Neuronal stem cell (in vitro differentiated cells): ENCODE measurements around the gene EMX2.
A peak's percentile ranks its signal among the peaks of the same experiment; 100 is the strongest.

Source experiments
- DNase-seq: peaks from one replicate; pipeline ENCODE4 v3.0.0-alpha.2; 2013; ENCODE audit warnings: low spot score
- H2AFZ ChIP-seq: one replicate; pipeline ENCODE4 v1.6.1; 2013; ENCODE audit warnings: mild to moderate bottlenecking, low read length, inconsistent platforms
- H2AK5ac ChIP-seq: 2 replicates; pipeline ENCODE4 v1.6.1; 2013; ENCODE audit warnings: low read depth, mild to moderate bottlenecking, inconsistent platforms, low read length, moderate library complexity, mixed read lengths
- H2BK120ac ChIP-seq: 2 replicates; pipeline ENCODE4 v1.6.1; 2013; ENCODE audit warnings: low read depth, mild to moderate bottlenecking, inconsistent platforms, low read length, moderate library complexity, mixed read lengths
- H2BK12ac ChIP-seq: one replicate; pipeline ENCODE4 v1.6.1; 2013; ENCODE audit warnings: low read length, inconsistent platforms
- H2BK15ac ChIP-seq: 2 replicates; pipeline ENCODE4 v1.6.1; 2013; ENCODE audit warnings: mild to moderate bottlenecking, low read length, inconsistent platforms, mixed read lengths
- H2BK5ac ChIP-seq: one replicate; pipeline ENCODE4 v1.6.1; 2013; ENCODE audit warnings: inconsistent platforms, mild to moderate bottlenecking, low read length, moderate library complexity
- H3K14ac ChIP-seq: one replicate; pipeline ENCODE4 v1.6.1; 2013; ENCODE audit warnings: low read length, inconsistent platforms
- H3K18ac ChIP-seq: 2 replicates; pipeline ENCODE4 v1.6.1; 2013; ENCODE audit warnings: low read length, inconsistent platforms
- H3K23ac ChIP-seq: 2 replicates; pipeline ENCODE4 v1.6.1; 2013; ENCODE audit warnings: low read depth, mild to moderate bottlenecking, mixed read lengths, low read length, inconsistent platforms; ENCODE audit not compliant: poor library complexity
- H3K27ac ChIP-seq: replicated peaks from 3 replicates; pipeline ENCODE4 v1.5.1; 2013; ENCODE audit warnings: low read length, inconsistent platforms
- H3K27me3 ChIP-seq, 3 experiments: 2 replicates each; pipeline ENCODE4 v1.6.1; 2013; ENCODE audit warnings: low read length in 3 of 3, mild to moderate bottlenecking in 2 of 3, inconsistent platforms in 1 of 3, low read depth in 1 of 3, mixed read lengths in 1 of 3, moderate library complexity in 1 of 3; ENCODE audit not compliant: control insufficient read depth in 3 of 3, insufficient read depth in 3 of 3
- H3K36me3 ChIP-seq, 2 donors: replicated peaks in 1 of 2; 2 replicates each; pipeline ENCODE4 v1.6.1; 2013; ENCODE audit warnings: low read length in 2 of 2; ENCODE audit not compliant: control insufficient read depth in 2 of 2, insufficient read depth in 2 of 2
- H3K4ac ChIP-seq: 2 replicates; pipeline ENCODE4 v1.6.1; 2013; ENCODE audit warnings: inconsistent platforms, mild to moderate bottlenecking, low read length, moderate library complexity
- H3K4me1 ChIP-seq, 2 donors: 1 replicate in 1 of 2; 2 replicates in 1 of 2; pipeline ENCODE4 v1.6.1; 2013; ENCODE audit warnings: low read length in 2 of 2, low read depth in 1 of 2; ENCODE audit not compliant: control insufficient read depth in 2 of 2, insufficient read depth in 1 of 2
- H3K4me2 ChIP-seq: one replicate; pipeline ENCODE4 v1.6.1; 2013; ENCODE audit warnings: mild to moderate bottlenecking, low read length, inconsistent platforms; ENCODE audit not compliant: insufficient read depth, poor library complexity, severe bottlenecking
- H3K4me3 ChIP-seq, 2 donors: 2 replicates each; pipeline ENCODE4 v1.5.1; 2013; ENCODE audit warnings: low read length in 2 of 2, mild to moderate bottlenecking in 2 of 2, inconsistent platforms in 1 of 2, moderate library complexity in 1 of 2
- H3K79me1 ChIP-seq: one replicate; pipeline ENCODE4 v1.6.1; 2013; ENCODE audit warnings: low read depth, mild to moderate bottlenecking, inconsistent platforms, low read length, moderate library complexity
- H3K9ac ChIP-seq: one replicate; pipeline ENCODE4 v1.6.1; 2013; ENCODE audit warnings: mild to moderate bottlenecking, low read depth, low read length, inconsistent platforms; ENCODE audit not compliant: poor library complexity
- H3K9me3 ChIP-seq, 2 donors: replicated peaks in 1 of 2; 2 replicates each; pipeline versions ENCODE3 to v1.6.1; 2013; ENCODE audit warnings: low read length in 2 of 2, mild to moderate bottlenecking in 2 of 2, inconsistent platforms in 1 of 2, low read depth in 1 of 2, mixed read lengths in 1 of 2, moderate library complexity in 1 of 2; ENCODE audit not compliant: control insufficient read depth in 2 of 2, insufficient read depth in 1 of 2
- H4K8ac ChIP-seq: one replicate; pipeline ENCODE4 v1.6.1; 2013; ENCODE audit warnings: low read depth, mild to moderate bottlenecking, inconsistent platforms, low read length, moderate library complexity
- H4K91ac ChIP-seq: one replicate; pipeline ENCODE4 v1.6.1; 2013; ENCODE audit warnings: low read length, low read depth, mild to moderate bottlenecking, inconsistent platforms; ENCODE audit not compliant: poor library complexity
- WGBS, 2 donors: extraction: QIAGEN DNeasy Blood & Tissue Kit; methylation state at CpG; one replicate each; pipeline ENCODE4 v1.1.7; 2013; ENCODE audit warnings: missing lambda C conversion rate in 2 of 2, mixed read lengths in 1 of 2; ENCODE audit not compliant: insufficient read length in 2 of 2, insufficient replicate concordance in 1 of 2; ENCODE audit errors: extremely low coverage in 2 of 2; 5-methylcytosine and 5-hydroxymethylcytosine counted together

Gene EMX2

GRCh38 chr10:117536866-117537435 lies 5.6 kb upstream of the EMX2 start:
- H3K23ac ChIP-seq, result no peak overlapping the region
- no peaks in the 10 kb centered on the region for H3K79me1 ChIP-seq
- H2AFZ ChIP-seq, result no peak overlapping the region
- no peak overlapping the region for H2BK5ac ChIP-seq
- H3K4me3 ChIP-seq, result peak overlapping the region in 1 of 2 donors; percentile 81
- H3K27ac ChIP-seq, result no peak overlapping the region
- no peak overlapping the region for H4K8ac ChIP-seq
- H3K4me2 ChIP-seq, result peak overlapping the region; percentile 79
- H2BK120ac ChIP-seq, result no peak overlapping the region
- no CpG with 5 or more reads among the region's 40 CpGs for WGBS, 2 donors
- peak overlapping the region; percentile 2 for H2AK5ac ChIP-seq
- peaks cover 37 to 100% (median 92%) of the 10 kb centered on the region in 3 experiments for H3K27me3 ChIP-seq
- peak overlapping the region; percentile 88 for H3K18ac ChIP-seq
- no peaks in the 10 kb centered on the region for H3K9me3 ChIP-seq
- no peak overlapping the region for H3K4ac ChIP-seq
- H4K91ac ChIP-seq, result no peak overlapping the region
- peak overlapping the region; percentile 71 for H3K9ac ChIP-seq
- H2BK15ac ChIP-seq, result no peak overlapping the region
- peaks cover 0 to 16% of the 10 kb centered on the region in 2 donors for H3K4me1 ChIP-seq
- peak overlapping the region; percentile 40 for H3K14ac ChIP-seq
- DNase-seq, result no peak
- H2BK12ac ChIP-seq, result peak overlapping the region; percentile 95
- no peaks in the 10 kb centered on the region for H3K36me3 ChIP-seq

GRCh38 chr10:117537436-117537903 lies 5.1 kb upstream of the EMX2 start:
- Histone ChIP-seq H3K4me3 (peak overlapping the region in 1 of 2 donors; percentile 81), H2BK120ac (no peak overlapping the region), H4K91ac (no peak overlapping the region), H2BK12ac (peak overlapping the region; percentile 95), H3K27me3 (peaks cover 34 to 100% (median 90%) of the 10 kb centered on the region in 3 experiments), H2AFZ (peak overlapping the region; percentile 65), H3K23ac (no peak overlapping the region), H3K4me2 (peak overlapping the region; percentile 79), H3K4me1 (peaks cover 0 to 16% of the 10 kb centered on the region in 2 donors), H2BK15ac (no peak overlapping the region), H3K79me1 (no peaks in the 10 kb centered on the region), H3K36me3 (no peaks in the 10 kb centered on the region), H3K9ac (peak overlapping the region; percentile 71), H3K18ac (peak overlapping the region; percentile 88), H3K4ac (no peak overlapping the region), H3K27ac (no peak overlapping the region), H3K9me3 (no peaks in the 10 kb centered on the region), H4K8ac (no peak overlapping the region), H2AK5ac (no peak overlapping the region), H3K14ac (peak overlapping the region; percentile 40), H2BK5ac (no peak overlapping the region)
- DNase-seq, result peak; percentile 64
- no CpG with 5 or more reads among the region's 39 CpGs for WGBS, 2 donors

DNA sequence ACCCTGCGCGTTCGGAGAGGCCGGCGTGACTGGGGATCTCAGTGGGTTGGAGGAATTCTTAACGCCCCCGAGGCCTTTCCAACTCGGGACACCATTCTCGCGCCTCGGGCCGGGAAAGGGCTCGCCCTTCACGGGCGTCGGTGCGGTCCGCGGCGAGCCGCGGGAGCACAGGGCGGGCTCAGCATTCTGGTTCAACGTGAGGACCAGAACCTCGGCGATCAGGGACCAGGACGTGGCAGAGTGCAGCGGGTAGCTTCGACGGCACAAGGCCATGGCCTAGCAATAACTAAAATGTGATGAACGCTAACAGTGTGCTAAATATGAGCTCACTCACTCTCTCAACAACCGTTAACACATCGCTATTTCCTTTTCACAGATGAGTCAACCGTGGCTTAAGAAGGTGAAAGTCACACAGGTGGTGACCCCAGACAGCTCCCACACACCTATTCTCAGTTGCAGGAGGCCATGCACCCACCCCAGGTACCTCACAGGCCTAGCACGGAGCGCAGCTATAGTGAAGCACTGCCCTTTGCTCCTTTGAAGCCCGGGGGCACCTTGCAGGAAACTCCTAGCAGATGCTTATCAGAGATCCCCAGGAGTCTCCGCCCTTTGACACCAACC lies 4.5 kb upstream of the EMX2 start:
- Histone ChIP-seq H2AK5ac (no peak overlapping the region), H3K23ac (no peak overlapping the region), H2AFZ (peak overlapping the region; percentile 65), H3K18ac (peak overlapping the region; percentile 89), H3K27ac (no peak overlapping the region), H4K91ac (no peak overlapping the region), H3K4ac (no peak overlapping the region), H2BK12ac (no peak overlapping the region), H2BK5ac (no peak overlapping the region), H3K4me1 (peaks cover 0 to 16% of the 10 kb centered on the region in 2 donors), H2BK120ac (no peak overlapping the region), H3K4me3 (no peak overlapping the region), H3K9me3 (no peaks in the 10 kb centered on the region), H3K79me1 (no peaks in the 10 kb centered on the region), H3K14ac (no peak overlapping the region), H3K4me2 (peak overlapping the region; percentile 51), H3K9ac (no peak overlapping the region), H3K36me3 (no peaks in the 10 kb centered on the region), H3K27me3 (peaks cover 30 to 100% (median 84%) of the 10 kb centered on the region in 3 experiments), H4K8ac (no peak overlapping the region), H2BK15ac (no peak overlapping the region)
- no CpG with 5 or more reads among the region's 38 CpGs for WGBS, 2 donors
- DNase-seq, result no peak

GRCh38 chr10:117539361-117539773 lies 3.2 kb upstream of the EMX2 start:
- Histone ChIP-seq H2BK5ac (no peak overlapping the region), H2AFZ (no peak overlapping the region), H3K4ac (no peak overlapping the region), H3K23ac (no peak overlapping the region), H3K79me1 (no peaks in the 10 kb centered on the region), H3K14ac (no peak overlapping the region), H3K18ac (peak overlapping the region; percentile 32), H2BK120ac (no peak overlapping the region), H4K8ac (no peak overlapping the region), H3K27ac (no peak overlapping the region), H3K9ac (no peak overlapping the region), H2BK12ac (peak overlapping the region; percentile 48), H3K4me3 (no peak overlapping the region), H3K9me3 (no peaks in the 10 kb centered on the region), H3K27me3 (peaks cover 31 to 100% (median 85%) of the 10 kb centered on the region in 3 experiments), H3K36me3 (no peaks in the 10 kb centered on the region), H4K91ac (no peak overlapping the region), H3K4me2 (no peak overlapping the region), H2AK5ac (peak overlapping the region; percentile 52), H2BK15ac (peak overlapping the region; percentile 29), H3K4me1 (peaks cover 0 to 14% of the 10 kb centered on the region in 2 donors)
- no CpG with 5 or more reads among the region's 9 CpGs for WGBS, 2 donors
- no peak for DNase-seq
